ENCODE measurements around the gene PTCD2.

The PTCD2 gene

DNA sequence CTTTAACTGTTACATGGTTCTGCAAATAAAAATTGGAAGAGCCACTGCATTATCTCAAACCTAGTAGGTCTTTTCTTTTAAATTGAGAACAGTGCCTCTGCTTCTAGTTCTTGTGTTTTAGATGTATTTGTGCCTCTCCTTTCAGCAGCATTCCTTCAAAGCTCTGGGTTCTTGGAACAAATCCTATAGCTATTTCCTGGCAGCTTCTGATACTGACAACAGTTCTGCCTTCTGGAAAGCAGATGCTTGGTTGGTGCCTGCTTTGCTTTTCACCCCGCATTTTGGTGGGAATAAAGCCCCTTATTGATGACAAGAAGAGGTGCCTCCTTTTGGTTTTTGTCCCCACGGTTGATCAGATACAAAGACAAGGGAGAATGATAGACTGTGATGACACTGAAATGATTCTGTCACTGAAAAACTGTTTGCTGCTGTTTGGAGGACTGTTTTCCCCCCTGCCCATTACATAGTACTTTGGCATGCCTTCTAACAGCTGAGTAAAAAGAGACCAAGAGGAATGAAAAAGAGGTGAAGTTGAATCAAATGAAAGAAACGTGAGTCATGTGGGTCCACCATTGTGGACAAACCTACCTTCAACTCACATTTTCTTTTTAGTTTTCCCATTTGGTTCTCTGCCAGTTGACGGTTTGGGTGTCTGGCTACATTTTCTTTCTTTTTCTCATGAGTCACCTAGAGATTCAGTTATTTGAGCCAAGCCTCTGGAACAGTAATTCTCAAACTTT, 5.6 kb downstream of the PTCD2 start:
- no peaks in the 10 kb centered on the region for H3K9me3 ChIP-seq (ENCODE audit: insufficient read depth, low read depth, low read length)
- no peaks in the 10 kb centered on the region for H4K20me1 ChIP-seq (ENCODE audit: insufficient read depth, low read length, poor library complexity, severe bottlenecking)
- H2AFZ ChIP-seq (ENCODE audit: low read length): no peak overlapping the region
- H3K9ac ChIP-seq (ENCODE audit: low read depth, low read length, poor library complexity, severe bottlenecking): no peak overlapping the region
- peaks cover 15% of the 10 kb centered on the region for H3K79me2 ChIP-seq (ENCODE audit: insufficient read depth, low read length)
- H3K36me3 ChIP-seq (ENCODE audit: insufficient read depth, low read length): peaks cover 3% of the 10 kb centered on the region; the same call in 1 of the 2 replicates
- H3K4me1 ChIP-seq (ENCODE audit: insufficient read depth, low read length, poor library complexity, severe bottlenecking): peaks cover 10% of the 10 kb centered on the region
- TF ChIP-seq, protein P1, sequence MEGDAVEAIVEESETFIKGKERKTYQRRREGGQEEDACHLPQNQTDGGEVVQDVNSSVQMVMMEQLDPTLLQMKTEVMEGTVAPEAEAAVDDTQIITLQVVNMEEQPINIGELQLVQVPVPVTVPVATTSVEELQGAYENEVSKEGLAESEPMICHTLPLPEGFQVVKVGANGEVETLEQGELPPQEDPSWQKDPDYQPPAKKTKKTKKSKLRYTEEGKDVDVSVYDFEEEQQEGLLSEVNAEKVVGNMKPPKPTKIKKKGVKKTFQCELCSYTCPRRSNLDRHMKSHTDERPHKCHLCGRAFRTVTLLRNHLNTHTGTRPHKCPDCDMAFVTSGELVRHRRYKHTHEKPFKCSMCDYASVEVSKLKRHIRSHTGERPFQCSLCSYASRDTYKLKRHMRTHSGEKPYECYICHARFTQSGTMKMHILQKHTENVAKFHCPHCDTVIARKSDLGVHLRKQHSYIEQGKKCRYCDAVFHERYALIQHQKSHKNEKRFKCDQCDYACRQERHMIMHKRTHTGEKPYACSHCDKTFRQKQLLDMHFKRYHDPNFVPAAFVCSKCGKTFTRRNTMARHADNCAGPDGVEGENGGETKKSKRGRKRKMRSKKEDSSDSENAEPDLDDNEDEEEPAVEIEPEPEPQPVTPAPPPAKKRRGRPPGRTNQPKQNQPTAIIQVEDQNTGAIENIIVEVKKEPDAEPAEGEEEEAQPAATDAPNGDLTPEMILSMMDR (conservative IDR thresholded peaks at IDR 0.05; ENCODE audit: low read length): no peak
- no peak for TF ChIP-seq EZH2phosphoT487 (IDR thresholded peaks at IDR 0.05; ENCODE audit: borderline replicate concordance)
- H3K27me3 ChIP-seq (ENCODE audit: insufficient read depth, low read length, poor library complexity, severe bottlenecking): no peaks in the 10 kb centered on the region
- no peak overlapping the region for H3K4me2 ChIP-seq (ENCODE audit: low read depth, low read length, poor library complexity, severe bottlenecking)
- no peaks in the 10 kb centered on the region for H3K9me2 ChIP-seq (replicated peaks; ENCODE audit: low read depth, low read length)
- no peaks in the 10 kb centered on the region for H3F3A ChIP-seq (ENCODE audit: low read depth)
- H3K4me3 ChIP-seq (ENCODE audit: low read length, poor library complexity, severe bottlenecking): no peak overlapping the region

DNA sequence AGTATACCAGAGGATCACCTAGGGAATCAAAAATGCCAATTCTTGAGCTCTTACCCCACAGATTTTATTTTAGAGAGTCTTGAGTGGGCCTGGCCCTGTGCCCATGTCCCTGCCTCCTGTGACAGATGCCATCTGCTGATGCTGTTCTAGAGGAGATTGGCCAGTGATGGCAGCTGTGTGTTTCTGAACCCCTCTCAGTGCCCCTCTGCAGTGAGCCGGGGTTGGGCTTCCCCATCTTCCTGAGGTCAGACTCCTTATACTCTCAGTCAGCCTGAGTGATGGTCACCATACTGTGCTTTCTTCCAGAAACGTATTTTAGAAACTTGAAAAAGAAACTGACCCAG, 6.1 kb downstream of the PTCD2 start:
- TF ChIP-seq EZH2phosphoT487 (IDR thresholded peaks at IDR 0.05; ENCODE audit: borderline replicate concordance): no peak
- TF ChIP-seq, protein P1 (conservative IDR thresholded peaks at IDR 0.05; ENCODE audit: low read length): no peak
- Histone ChIP-seq H3F3A (ENCODE audit: low read depth) (no peaks in the 10 kb centered on the region), H4K20me1 (ENCODE audit: insufficient read depth, low read length, poor library complexity, severe bottlenecking) (no peaks in the 10 kb centered on the region), H3K79me2 (ENCODE audit: insufficient read depth, low read length) (peaks cover 10% of the 10 kb centered on the region), H3K27me3 (ENCODE audit: insufficient read depth, low read length, poor library complexity, severe bottlenecking) (no peaks in the 10 kb centered on the region), H3K36me3 (ENCODE audit: insufficient read depth, low read length) (peaks cover 3% of the 10 kb centered on the region; the same call in 1 of the 2 replicates), H3K4me3 (ENCODE audit: low read length, poor library complexity, severe bottlenecking) (no peak overlapping the region), H3K9ac (ENCODE audit: low read depth, low read length, poor library complexity, severe bottlenecking) (no peak overlapping the region), H3K9me2 (replicated peaks; ENCODE audit: low read depth, low read length) (no peaks in the 10 kb centered on the region), H3K4me1 (ENCODE audit: insufficient read depth, low read length, poor library complexity, severe bottlenecking) (peaks cover 6% of the 10 kb centered on the region), H3K4me2 (ENCODE audit: low read depth, low read length, poor library complexity, severe bottlenecking) (no peak overlapping the region), H2AFZ (ENCODE audit: low read length) (no peak overlapping the region), H3K9me3 (ENCODE audit: insufficient read depth, low read depth, low read length) (no peaks in the 10 kb centered on the region)

DNA sequence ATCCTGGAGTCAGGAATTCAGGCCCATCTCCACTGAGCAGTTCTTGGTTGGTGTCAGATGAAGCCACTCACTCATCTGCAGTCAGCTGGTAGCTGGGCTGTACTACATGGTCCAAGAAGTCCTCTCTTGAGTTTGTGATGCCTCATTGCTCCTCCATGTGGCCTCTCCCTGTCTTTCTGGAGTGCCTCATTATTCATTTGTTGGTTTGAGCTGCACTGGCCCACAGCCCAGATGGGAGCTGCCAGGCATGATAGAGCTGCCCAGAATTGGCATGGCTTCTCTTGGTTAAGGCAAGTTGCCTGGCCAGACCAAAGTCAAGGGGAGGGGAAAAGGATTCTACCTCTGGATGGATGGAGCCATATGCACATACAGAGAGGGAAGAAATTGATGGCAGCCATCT, 8.0 kb downstream of the PTCD2 start:
- Histone ChIP-seq H3K4me1 (ENCODE audit: insufficient read depth, low read length, poor library complexity, severe bottlenecking) (no peaks in the 10 kb centered on the region), H4K20me1 (ENCODE audit: insufficient read depth, low read length, poor library complexity, severe bottlenecking) (no peaks in the 10 kb centered on the region), H2AFZ (ENCODE audit: low read length) (no peak overlapping the region), H3K9ac (ENCODE audit: low read depth, low read length, poor library complexity, severe bottlenecking) (no peak overlapping the region), H3F3A (ENCODE audit: low read depth) (no peaks in the 10 kb centered on the region), H3K36me3 (ENCODE audit: insufficient read depth, low read length) (peaks cover 3% of the 10 kb centered on the region; the same call in 1 of the 2 replicates), H3K4me3 (ENCODE audit: low read length, poor library complexity, severe bottlenecking) (no peak overlapping the region), H3K27me3 (ENCODE audit: insufficient read depth, low read length, poor library complexity, severe bottlenecking) (no peaks in the 10 kb centered on the region), H3K79me2 (ENCODE audit: insufficient read depth, low read length) (no peaks in the 10 kb centered on the region), H3K9me2 (replicated peaks; ENCODE audit: low read depth, low read length) (no peaks in the 10 kb centered on the region), H3K9me3 (ENCODE audit: insufficient read depth, low read depth, low read length) (no peaks in the 10 kb centered on the region), H3K4me2 (ENCODE audit: low read depth, low read length, poor library complexity, severe bottlenecking) (no peak overlapping the region)
- TF ChIP-seq, protein P1 (conservative IDR thresholded peaks at IDR 0.05; ENCODE audit: low read length): no peak
- no peak for TF ChIP-seq EZH2phosphoT487 (IDR thresholded peaks at IDR 0.05; ENCODE audit: borderline replicate concordance)
